PC-9 (cell line): ENCODE results near the gene ZBTB7C. TPM values are rescaled to one million over a fixed set of nuclear protein-coding genes. Genes with fewer than 3 reads are reported as not detected.

Experiments used
- BruUV-seq: library from RNA; stranded (reverse); fragments of 400-500 nt; replicated peaks from 2 replicates; lab custom pipeline; 2021; lab: Mats Ljungman, UMichigan
- CTCF ChIA-PET: fragments of 300-600 bp; sonication (Branson Sonifier 250); formaldehyde crosslinking; loops from one replicate; lab custom pipeline; 2022; ENCODE audit warnings: antibody characterized with exemption; lab: Charles Lee
- POLR2A ChIA-PET: fragments of 300-600 bp; sonication (Branson Sonifier 250); formaldehyde crosslinking; loops from one replicate; lab custom pipeline; 2022; ENCODE audit warnings: antibody characterized with exemption; ENCODE audit not compliant: unreplicated experiment; lab: Charles Lee
- DNase-seq, 2 experiments: peaks; one replicate each; pipeline versions ENCODE4 v3.0.0 to v3.0.0-alpha.2; 2015 to 2022; ENCODE audit warnings: mixed read lengths in 1 of 2
- H2AFZ ChIP-seq: fragments of 200-600 bp; sonication (generic); 2 replicates; pipeline ENCODE4 v1.8.1; 2017; ENCODE audit warnings: antibody characterized with exemption
- H3F3A ChIP-seq: fragments of 200-600 bp; sonication (generic); 2 replicates; pipeline ENCODE4 v1.8.1; 2017; ENCODE audit warnings: antibody characterized with exemption, mild to moderate bottlenecking, low read depth; ENCODE audit not compliant: insufficient read depth
- H3K27ac ChIP-seq: fragments of 200-600 bp; sonication (generic); 2 replicates; pipeline ENCODE4 v1.6.1; 2016; ENCODE audit warnings: mixed run types
- H3K27me3 ChIP-seq: fragments of 200-600 bp; sonication (generic); 2 replicates; pipeline ENCODE4 v1.6.1; 2016; ENCODE audit warnings: low read depth, mixed run types; ENCODE audit not compliant: insufficient read depth
- H3K36me3 ChIP-seq: fragments of 200-600 bp; sonication (generic); 2 replicates; pipeline ENCODE4 v1.6.1; 2016; ENCODE audit warnings: low read depth, mixed run types
- H3K4me1 ChIP-seq: fragments of 200-600 bp; sonication (generic); replicated peaks from 2 replicates; pipeline ENCODE4 v1.6.1; 2016; ENCODE audit warnings: mixed run types; ENCODE audit not compliant: insufficient read depth
- H3K4me2 ChIP-seq: fragments of 200-600 bp; sonication (generic); 2 replicates; pipeline ENCODE4 v1.6.1; 2017; ENCODE audit warnings: mixed run types
- H3K4me3 ChIP-seq: fragments of 200-600 bp; sonication (generic); 2 replicates; pipeline ENCODE4 v1.6.1; 2016; ENCODE audit warnings: mixed run types
- H3K79me2 ChIP-seq: fragments of 200-600 bp; sonication (generic); 2 replicates; pipeline ENCODE4 v1.6.1; 2017; ENCODE audit warnings: low read depth, mixed run types
- H3K9me2 ChIP-seq: fragments of 200-600 bp; sonication (generic); 2 replicates; pipeline ENCODE4 v1.8.1; 2017; ENCODE audit warnings: mild to moderate bottlenecking; ENCODE audit not compliant: insufficient read depth
- H3K9me3 ChIP-seq: fragments of 200-600 bp; sonication (generic); 2 replicates; pipeline ENCODE4 v1.8.1; 2016; ENCODE audit warnings: low read depth; ENCODE audit not compliant: insufficient read depth
- H4K20me1 ChIP-seq: fragments of 200-600 bp; sonication (generic); 2 replicates; pipeline ENCODE4 v1.8.1; 2017; ENCODE audit not compliant: insufficient read depth
- CTCF ChIP-seq: fragments of 200-600 bp; sonication (generic); conservative IDR thresholded peaks from 2 replicates; pipeline ENCODE4 v1.6.1; 2017; ENCODE audit warnings: mixed run types, antibody characterized with exemption, mild to moderate bottlenecking, moderate library complexity
- EZH2 ChIP-seq: fragments of 200-600 bp; sonication (generic); IDR thresholded peaks from 2 replicates; pipeline ENCODE4 v1.8.0; 2017; ENCODE audit warnings: antibody characterized with exemption, low read depth
- intact Hi-C: fragments of 100-400 bp; cut with micrococcal nuclease; formaldehyde crosslinking; loops from one replicate; pipeline ENCODE4 v1.10.0; 2022; ENCODE audit not compliant: unreplicated experiment
- total RNA-seq: library from RNA; stranded (reverse); gene quantifications from 2 replicates; pipeline ENCODE4 v1.2.3, GENCODE V29; 2021

The ZBTB7C gene
- total RNA-seq, 1 experiment from 2014 or later: not detected

GRCh38 chr18:48105317-48105716, 303.9 kb downstream of the ZBTB7C start:
- Histone ChIP-seq H3K27me3 (peaks cover 33% of the 10 kb centered on the region), H3K9me3 (no peaks in the 10 kb centered on the region), H3K79me2 (no peaks in the 10 kb centered on the region), H3K4me1 (peaks cover 17% of the 10 kb centered on the region), H3K36me3 (no peaks in the 10 kb centered on the region), H2AFZ (no peak overlapping the region), H3F3A (no peaks in the 10 kb centered on the region), H3K4me2 (no peak overlapping the region), H3K4me3 (no peak overlapping the region), H3K27ac (no peak overlapping the region), H4K20me1 (no peaks in the 10 kb centered on the region), H3K9me2 (no peaks in the 10 kb centered on the region)
- intact Hi-C loops: no loop called here
- POLR2A ChIA-PET: no interaction called here
- TF ChIP-seq EZH2: no peak
- no peak for TF ChIP-seq CTCF
- no peak for DNase-seq
- CTCF ChIA-PET: no interaction called here
- no TSS peak for BruUV-seq

GRCh38 chr18:48104705-48105104, 304.5 kb downstream of the ZBTB7C start:
- intact Hi-C loops: no loop called here
- no peak overlapping the region for H3K4me3 ChIP-seq
- H3F3A ChIP-seq: no peaks in the 10 kb centered on the region
- H4K20me1 ChIP-seq: no peaks in the 10 kb centered on the region
- no peak for TF ChIP-seq CTCF
- H3K27ac ChIP-seq: no peak overlapping the region
- H2AFZ ChIP-seq: no peak overlapping the region
- no peak for DNase-seq
- ChIA-PET POLR2A (no interaction called here), CTCF (no interaction called here)
- no peaks in the 10 kb centered on the region for H3K79me2 ChIP-seq
- no peak overlapping the region for H3K4me2 ChIP-seq
- H3K9me3 ChIP-seq: no peaks in the 10 kb centered on the region
- no peaks in the 10 kb centered on the region for H3K9me2 ChIP-seq
- no TSS peak for BruUV-seq
- peaks cover 33% of the 10 kb centered on the region for H3K27me3 ChIP-seq
- H3K36me3 ChIP-seq: no peaks in the 10 kb centered on the region
- H3K4me1 ChIP-seq: peaks cover 17% of the 10 kb centered on the region

- Histone ChIP-seq H3K4me2 (no peak overlapping the region), H3F3A (no peaks in the 10 kb centered on the region), H3K79me2 (no peaks in the 10 kb centered on the region)
Observed at GRCh38 chr18:48100651-48101165, 308.5 kb downstream of the ZBTB7C start.

More at GRCh38 chr18:48100651-48101165, 308.5 kb downstream of the ZBTB7C start:
- ChIA-PET POLR2A (no interaction called here), CTCF (no interaction called here)
- H3K9me3 ChIP-seq: no peaks in the 10 kb centered on the region
- H3K9me2 ChIP-seq: no peaks in the 10 kb centered on the region
- H2AFZ ChIP-seq: no peak overlapping the region
- H3K4me1 ChIP-seq: no peaks in the 10 kb centered on the region
- no peaks in the 10 kb centered on the region for H4K20me1 ChIP-seq
- peaks cover 13% of the 10 kb centered on the region; the same call in 1 of the 2 replicates for H3K27me3 ChIP-seq
- no peak for DNase-seq
- no peak for TF ChIP-seq CTCF
- no peak for TF ChIP-seq EZH2
- intact Hi-C loops: no loop called here
- BruUV-seq: no TSS peak
- no peak overlapping the region for H3K27ac ChIP-seq
- H3K36me3 ChIP-seq: no peaks in the 10 kb centered on the region
- no peak overlapping the region for H3K4me3 ChIP-seq
